ENCODE data around the gene STMN1. TPM values are rescaled to one million over a fixed set of nuclear protein-coding genes. Genes with fewer than 3 reads are reported as not detected.

Gene STMN1
- total RNA-seq, 1 experiment from 2014 or later: 206 TPM

DNA sequence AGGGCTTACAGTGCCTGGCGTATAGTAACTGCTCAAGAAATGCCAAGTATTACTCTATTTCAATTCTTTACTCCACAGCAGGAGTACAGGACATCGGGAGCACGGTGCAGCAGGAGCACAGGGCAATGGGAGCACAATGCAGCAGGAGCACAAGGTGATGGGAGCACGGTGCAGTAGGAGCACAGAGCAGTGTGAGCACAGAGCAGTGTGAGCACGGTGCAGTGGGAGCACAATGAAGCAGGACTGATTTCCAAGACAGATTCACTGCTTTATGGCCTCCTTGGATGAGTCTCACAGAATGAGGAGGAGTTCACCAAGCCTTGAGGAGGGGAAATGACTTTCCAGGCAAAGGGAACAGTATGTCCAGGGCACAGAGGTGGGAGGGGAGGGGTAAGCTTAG is 25.7 kb downstream of the STMN1 start:
- Histone ChIP-seq H3K9me3 (ENCODE audit: low read length) (no peaks in the 10 kb centered on the region), H3K9me2 (replicated peaks; ENCODE audit: low read length) (no peaks in the 10 kb centered on the region), H2AFZ (ENCODE audit: low read length) (no peak overlapping the region), H3F3A (ENCODE audit: low read length, unreplicated experiment) (no peaks in the 10 kb centered on the region), H3K9ac (ENCODE audit: low read length) (no peak overlapping the region), H3K79me2 (ENCODE audit: low read length) (no peaks in the 10 kb centered on the region), H3K4me1 (ENCODE audit: insufficient read depth, low read length) (no peaks in the 10 kb centered on the region; the same call in 1 of the 2 replicates), H3K36me3 (ENCODE audit: low read depth, low read length) (no peaks in the 10 kb centered on the region), H3K4me2 (ENCODE audit: low read length) (no peak overlapping the region), H3K4me3 (ENCODE audit: low read length) (no peak overlapping the region), H3K27ac (ENCODE audit: low read length) (no peak overlapping the region), H3K27me3 (ENCODE audit: low read length) (no peaks in the 10 kb centered on the region), H4K20me1 (ENCODE audit: low read length) (no peaks in the 10 kb centered on the region)
- ChIA-PET POLR2A (ENCODE audit: unreplicated experiment) (no interaction called here), CTCF (no interaction called here)
- ATAC-seq (no peak), DNase-seq (no peak)
- no TSS peak for BruUV-seq (replicated peaks)
- TF ChIP-seq, protein P1, sequence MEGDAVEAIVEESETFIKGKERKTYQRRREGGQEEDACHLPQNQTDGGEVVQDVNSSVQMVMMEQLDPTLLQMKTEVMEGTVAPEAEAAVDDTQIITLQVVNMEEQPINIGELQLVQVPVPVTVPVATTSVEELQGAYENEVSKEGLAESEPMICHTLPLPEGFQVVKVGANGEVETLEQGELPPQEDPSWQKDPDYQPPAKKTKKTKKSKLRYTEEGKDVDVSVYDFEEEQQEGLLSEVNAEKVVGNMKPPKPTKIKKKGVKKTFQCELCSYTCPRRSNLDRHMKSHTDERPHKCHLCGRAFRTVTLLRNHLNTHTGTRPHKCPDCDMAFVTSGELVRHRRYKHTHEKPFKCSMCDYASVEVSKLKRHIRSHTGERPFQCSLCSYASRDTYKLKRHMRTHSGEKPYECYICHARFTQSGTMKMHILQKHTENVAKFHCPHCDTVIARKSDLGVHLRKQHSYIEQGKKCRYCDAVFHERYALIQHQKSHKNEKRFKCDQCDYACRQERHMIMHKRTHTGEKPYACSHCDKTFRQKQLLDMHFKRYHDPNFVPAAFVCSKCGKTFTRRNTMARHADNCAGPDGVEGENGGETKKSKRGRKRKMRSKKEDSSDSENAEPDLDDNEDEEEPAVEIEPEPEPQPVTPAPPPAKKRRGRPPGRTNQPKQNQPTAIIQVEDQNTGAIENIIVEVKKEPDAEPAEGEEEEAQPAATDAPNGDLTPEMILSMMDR (conservative IDR thresholded peaks at IDR 0.05; ENCODE audit: low read depth, low read length): no peak
- no peak for TF ChIP-seq EZH2phosphoT487 (IDR thresholded peaks at IDR 0.05; ENCODE audit: borderline replicate concordance, low read length)
- TF ChIP-seq EZH2 (IDR thresholded peaks at IDR 0.05; ENCODE audit: low read length, unreplicated experiment): no peak
- intact Hi-C loops (cut with micrococcal nuclease): no loop called here

DNA sequence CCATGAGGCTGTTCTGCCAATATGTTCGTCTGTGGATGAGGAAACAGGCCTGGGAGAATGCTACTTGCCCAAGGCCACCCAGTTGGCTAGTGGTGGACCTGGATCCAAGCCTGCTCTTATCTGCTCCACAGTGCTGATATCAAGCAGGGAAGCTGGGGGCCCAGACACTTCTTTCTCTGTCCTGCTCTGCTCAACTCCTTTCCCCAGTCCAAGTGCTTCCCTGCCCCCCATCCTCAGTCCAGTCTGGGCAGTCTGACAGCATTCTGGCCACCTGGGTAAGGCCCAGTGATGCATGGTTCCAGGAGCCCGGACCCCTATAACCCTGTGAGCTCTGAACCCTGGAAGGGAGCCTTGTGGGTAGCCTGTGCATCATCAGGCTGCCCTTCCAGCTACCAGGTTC is 26.5 kb downstream of the STMN1 start:
- H3K79me2 ChIP-seq (ENCODE audit: low read length): peaks cover under 1% of the 10 kb centered on the region; the same call in 1 of the 2 replicates
- H3K4me3 ChIP-seq (ENCODE audit: low read length): no peak overlapping the region
- no peaks in the 10 kb centered on the region for H3K36me3 ChIP-seq (ENCODE audit: low read depth, low read length)
- TF ChIP-seq, protein P1 (conservative IDR thresholded peaks at IDR 0.05; ENCODE audit: low read depth, low read length): no peak
- TF ChIP-seq EZH2 (IDR thresholded peaks at IDR 0.05; ENCODE audit: low read length, unreplicated experiment) (no peak), EZH2phosphoT487 (IDR thresholded peaks at IDR 0.05; ENCODE audit: borderline replicate concordance, low read length) (no peak)
- H3K4me2 ChIP-seq (ENCODE audit: low read length): no peak overlapping the region
- no peak overlapping the region for H3K9ac ChIP-seq (ENCODE audit: low read length)
- no peaks in the 10 kb centered on the region for H4K20me1 ChIP-seq (ENCODE audit: low read length)
- H2AFZ ChIP-seq (ENCODE audit: low read length): no peak overlapping the region
- no peaks in the 10 kb centered on the region for H3K9me3 ChIP-seq (ENCODE audit: low read length)
- intact Hi-C loops (cut with micrococcal nuclease): no loop called here
- ChIA-PET POLR2A (ENCODE audit: unreplicated experiment) (no interaction called here), CTCF (no interaction called here)
- H3K27me3 ChIP-seq (ENCODE audit: low read length): no peaks in the 10 kb centered on the region
- ATAC-seq: no peak
- peaks cover 3% of the 10 kb centered on the region; the same call in 1 of the 2 replicates for H3K4me1 ChIP-seq (ENCODE audit: insufficient read depth, low read length)
- no peak overlapping the region for H3K27ac ChIP-seq (ENCODE audit: low read length)
- no peaks in the 10 kb centered on the region for H3K9me2 ChIP-seq (replicated peaks; ENCODE audit: low read length)
- no peaks in the 10 kb centered on the region for H3F3A ChIP-seq (ENCODE audit: low read length, unreplicated experiment)
- DNase-seq: no peak
- no TSS peak for BruUV-seq (replicated peaks)

DNA sequence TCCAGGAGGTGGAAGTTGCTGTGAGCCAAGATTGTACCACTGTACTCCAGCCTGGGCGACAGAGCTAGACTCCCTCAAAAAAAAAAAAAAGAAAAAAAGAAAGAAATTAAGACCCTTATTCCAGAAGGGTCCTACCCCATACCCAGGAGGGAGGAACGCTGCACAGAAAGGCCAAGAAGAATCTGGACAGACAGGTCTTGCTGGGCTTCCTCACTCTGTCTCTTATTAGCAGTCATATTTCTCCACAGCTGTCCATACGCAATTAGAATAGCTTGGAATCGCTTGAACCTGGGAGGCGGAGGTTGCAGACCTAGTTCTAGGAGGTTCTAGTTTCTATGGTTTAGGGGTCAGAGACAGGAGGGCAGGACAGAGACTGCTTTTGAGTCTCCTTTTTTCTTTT is 27.5 kb downstream of the STMN1 start:
- CTCF ChIA-PET: no interaction called here
- no TSS peak for BruUV-seq (replicated peaks)
- POLR2A ChIA-PET (ENCODE audit: unreplicated experiment): no interaction called here
- Histone ChIP-seq H3K9me2 (replicated peaks; ENCODE audit: low read length) (no peaks in the 10 kb centered on the region), H3K4me2 (ENCODE audit: low read length) (no peak overlapping the region), H3K27me3 (ENCODE audit: low read length) (no peaks in the 10 kb centered on the region), H3K79me2 (ENCODE audit: low read length) (peaks cover 7% of the 10 kb centered on the region; the same call in 1 of the 2 replicates), H3K4me1 (ENCODE audit: insufficient read depth, low read length) (peaks cover 6% of the 10 kb centered on the region; the same call in 1 of the 2 replicates), H3K27ac (ENCODE audit: low read length) (no peak overlapping the region), H3K9ac (ENCODE audit: low read length) (no peak overlapping the region), H2AFZ (ENCODE audit: low read length) (no peak overlapping the region), H3K36me3 (ENCODE audit: low read depth, low read length) (no peaks in the 10 kb centered on the region), H4K20me1 (ENCODE audit: low read length) (no peaks in the 10 kb centered on the region), H3K9me3 (ENCODE audit: low read length) (no peaks in the 10 kb centered on the region), H3F3A (ENCODE audit: low read length, unreplicated experiment) (no peaks in the 10 kb centered on the region), H3K4me3 (ENCODE audit: low read length) (no peak overlapping the region)
- ATAC-seq (no peak), DNase-seq (peak; percentile 12)
- intact Hi-C loops (cut with micrococcal nuclease): no loop called here
- TF ChIP-seq EZH2 (IDR thresholded peaks at IDR 0.05; ENCODE audit: low read length, unreplicated experiment): no peak
- TF ChIP-seq EZH2phosphoT487 (IDR thresholded peaks at IDR 0.05; ENCODE audit: borderline replicate concordance, low read length): no peak
- TF ChIP-seq, protein P1 (conservative IDR thresholded peaks at IDR 0.05; ENCODE audit: low read depth, low read length): no peak

All from PC-3 (cell line).